Measurements from ENCODE around the gene PHIP. TPM values are rescaled to one million over a fixed set of nuclear protein-coding genes. Genes with fewer than 3 reads are reported as not detected.

PHIP gene
- total RNA-seq = 10 to 100 TPM; 19.3 to 34.2 (median 22.6) TPM
- long read RNA-seq, donor 1, full-length matches to known transcripts = 4 of 58 reads
- long read RNA-seq, donor 1, partial matches to known transcripts = 48 of 58 reads
- long read RNA-seq, donor 1, other reads (novel, unspliced or antisense) = 6 of 58 reads
- long read RNA-seq, donor 2, partial matches to known transcripts = 12 of 14 reads
- long read RNA-seq, donor 2, other reads (novel, unspliced or antisense) = 2 of 14 reads

DNA sequence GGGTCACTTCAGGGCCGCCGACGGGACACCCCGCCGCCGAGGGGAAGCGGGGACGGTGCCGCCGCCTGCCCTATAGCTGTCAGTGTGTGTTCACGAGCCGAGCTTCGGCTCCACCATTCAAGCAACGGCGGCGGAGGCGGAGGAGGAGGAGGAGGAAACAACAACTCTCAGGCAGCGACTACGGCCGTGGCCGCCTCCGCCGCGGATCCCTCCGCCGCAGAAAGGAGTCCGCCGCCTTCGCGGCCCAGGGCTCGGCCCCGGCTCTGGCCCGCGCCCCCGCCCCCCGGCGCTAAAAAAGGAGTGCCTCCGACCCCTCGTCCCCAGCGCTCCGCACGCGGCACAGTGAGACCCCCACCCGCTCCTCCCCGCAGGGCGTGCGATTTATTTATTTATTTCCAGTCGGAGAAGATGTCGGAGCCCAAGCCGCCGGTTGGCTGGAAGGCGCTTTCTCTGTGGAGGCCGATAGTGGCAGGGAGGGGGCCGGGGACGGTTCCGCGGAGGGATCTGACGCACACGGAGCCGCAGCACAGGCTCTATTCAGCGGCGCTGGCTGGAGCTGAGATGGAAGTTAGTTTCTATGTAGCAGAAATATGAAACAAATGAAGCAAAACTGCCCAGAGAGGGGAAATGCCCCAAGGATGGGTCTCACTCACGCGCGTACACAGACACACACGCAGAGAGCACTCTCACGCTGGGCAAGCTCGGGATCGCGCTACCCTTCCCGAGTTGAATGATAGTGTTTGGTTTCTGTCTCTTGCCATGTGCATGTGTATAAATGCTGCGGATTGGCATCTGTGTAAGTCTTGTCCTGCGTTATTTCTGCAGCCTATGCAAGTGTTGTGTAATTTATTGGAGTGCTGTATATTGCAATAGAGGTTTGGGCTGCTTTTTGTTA, at the start of gene PHIP:
Gene PHIP, minus strand, starts transcription at position 180 of the 895 bp plus-strand sequence. CDS start 186 bp downstream, outside the sequence.
- Histone ChIP-seq H3K4me3 (peak within 1 kb of the TSS; percentile 85), H3K4me1 (ENCODE audit: low read depth) (peaks cover 20% of the 10 kb centered on the region), H3K36me3 (ENCODE audit: low read depth) (no peaks in the 10 kb centered on the region), H3K9me3 (no peaks in the 10 kb centered on the region)
- TF ChIP-seq, protein P1, sequence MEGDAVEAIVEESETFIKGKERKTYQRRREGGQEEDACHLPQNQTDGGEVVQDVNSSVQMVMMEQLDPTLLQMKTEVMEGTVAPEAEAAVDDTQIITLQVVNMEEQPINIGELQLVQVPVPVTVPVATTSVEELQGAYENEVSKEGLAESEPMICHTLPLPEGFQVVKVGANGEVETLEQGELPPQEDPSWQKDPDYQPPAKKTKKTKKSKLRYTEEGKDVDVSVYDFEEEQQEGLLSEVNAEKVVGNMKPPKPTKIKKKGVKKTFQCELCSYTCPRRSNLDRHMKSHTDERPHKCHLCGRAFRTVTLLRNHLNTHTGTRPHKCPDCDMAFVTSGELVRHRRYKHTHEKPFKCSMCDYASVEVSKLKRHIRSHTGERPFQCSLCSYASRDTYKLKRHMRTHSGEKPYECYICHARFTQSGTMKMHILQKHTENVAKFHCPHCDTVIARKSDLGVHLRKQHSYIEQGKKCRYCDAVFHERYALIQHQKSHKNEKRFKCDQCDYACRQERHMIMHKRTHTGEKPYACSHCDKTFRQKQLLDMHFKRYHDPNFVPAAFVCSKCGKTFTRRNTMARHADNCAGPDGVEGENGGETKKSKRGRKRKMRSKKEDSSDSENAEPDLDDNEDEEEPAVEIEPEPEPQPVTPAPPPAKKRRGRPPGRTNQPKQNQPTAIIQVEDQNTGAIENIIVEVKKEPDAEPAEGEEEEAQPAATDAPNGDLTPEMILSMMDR (IDR thresholded peaks at IDR 0.05) = no peak
- DNase-seq (peak; percentile 94 to 95 (median 94)), ATAC-seq (peak; percentile 93)
- intact Hi-C loops (cut with DNase I, micrococcal nuclease) = loop anchor here in 1 of 2 donors (5.0 kb wide), 1 partner anchor 154 kb away; the partner anchor contains the start of gene HMGN3

DNA sequence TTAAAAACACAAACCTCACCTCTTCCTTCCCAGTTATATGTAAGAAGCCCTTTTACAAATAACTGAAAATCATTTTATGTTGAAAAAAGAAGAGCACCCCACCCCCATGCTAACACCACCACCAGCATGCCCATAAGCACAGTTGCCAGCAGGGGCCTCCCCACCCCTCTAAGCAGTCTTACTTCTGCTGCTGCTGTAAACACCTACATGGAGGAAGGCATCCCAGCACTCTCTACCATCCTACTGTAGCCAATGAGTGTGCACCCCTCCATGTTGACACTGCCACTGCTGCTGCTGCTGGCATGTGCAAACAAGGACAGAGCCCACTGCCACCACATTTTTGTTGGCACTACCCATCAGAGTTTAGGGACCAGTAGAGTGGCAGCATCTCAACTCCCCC, 49.6 kb upstream of the PHIP start:
- Histone ChIP-seq H3K4me1 (ENCODE audit: low read depth) (no peaks in the 10 kb centered on the region), H3K4me3 (no peak overlapping the region), H3K9me3 (no peaks in the 10 kb centered on the region), H3K36me3 (ENCODE audit: low read depth) (no peaks in the 10 kb centered on the region)
- TF ChIP-seq, protein P1 (IDR thresholded peaks at IDR 0.05) = no peak
- ATAC-seq = no peak
- no peak for DNase-seq
- intact Hi-C loops (cut with DNase I, micrococcal nuclease) = no loop called here

DNA sequence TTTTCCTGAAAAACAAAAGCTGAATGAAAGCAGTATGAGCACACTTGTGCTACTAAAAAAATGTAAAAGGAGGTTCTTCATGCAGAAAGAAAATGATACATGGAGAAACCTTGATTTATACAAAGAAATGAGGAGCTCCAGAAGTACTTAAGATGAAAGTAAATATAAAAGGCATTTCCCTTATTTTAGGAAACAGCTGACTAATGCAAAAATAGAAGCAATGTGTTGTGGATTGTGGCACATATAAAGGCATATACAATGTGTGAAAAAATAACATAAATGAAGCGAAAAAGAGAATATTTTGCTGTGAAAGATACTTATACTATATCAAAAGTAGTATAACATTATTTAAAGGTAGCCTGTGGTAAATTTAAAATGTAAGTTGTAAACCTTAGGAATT, 41.2 kb upstream of the PHIP start:
- no peaks in the 10 kb centered on the region for H3K4me1 ChIP-seq (ENCODE audit: low read depth)
- TF ChIP-seq, protein P1 (IDR thresholded peaks at IDR 0.05) = no peak
- ATAC-seq (no peak), DNase-seq (no peak)
- H3K36me3 ChIP-seq (ENCODE audit: low read depth) = no peaks in the 10 kb centered on the region
- intact Hi-C loops (cut with DNase I, micrococcal nuclease) = no loop called here
- H3K9me3 ChIP-seq = no peaks in the 10 kb centered on the region
- no peak overlapping the region for H3K4me3 ChIP-seq

DNA sequence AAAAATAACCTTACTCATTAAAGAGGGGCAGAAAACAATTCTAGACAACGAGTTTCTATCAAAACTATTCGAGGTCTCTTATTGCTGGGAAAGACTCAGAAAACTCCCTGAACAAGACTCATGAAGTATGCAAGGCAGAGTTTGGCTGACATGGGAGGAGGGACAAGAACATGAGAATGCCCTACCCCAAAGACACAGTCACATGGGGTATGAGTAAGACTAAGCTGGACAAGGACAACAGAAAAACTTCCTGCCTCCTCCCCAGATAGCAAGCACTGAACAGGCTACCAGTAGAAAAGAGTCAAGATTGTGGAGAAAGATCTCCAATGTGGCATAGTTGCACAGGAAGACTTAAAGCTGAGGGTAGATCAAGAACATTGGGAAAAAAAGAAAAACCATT, 39.7 kb upstream of the PHIP start:
- DNase-seq (no peak), ATAC-seq (no peak)
- Histone ChIP-seq H3K9me3 (no peaks in the 10 kb centered on the region), H3K4me3 (no peak overlapping the region), H3K4me1 (ENCODE audit: low read depth) (no peaks in the 10 kb centered on the region), H3K36me3 (ENCODE audit: low read depth) (no peaks in the 10 kb centered on the region)
- intact Hi-C loops (cut with DNase I, micrococcal nuclease) = no loop called here
- TF ChIP-seq, protein P1 (IDR thresholded peaks at IDR 0.05) = no peak

DNA sequence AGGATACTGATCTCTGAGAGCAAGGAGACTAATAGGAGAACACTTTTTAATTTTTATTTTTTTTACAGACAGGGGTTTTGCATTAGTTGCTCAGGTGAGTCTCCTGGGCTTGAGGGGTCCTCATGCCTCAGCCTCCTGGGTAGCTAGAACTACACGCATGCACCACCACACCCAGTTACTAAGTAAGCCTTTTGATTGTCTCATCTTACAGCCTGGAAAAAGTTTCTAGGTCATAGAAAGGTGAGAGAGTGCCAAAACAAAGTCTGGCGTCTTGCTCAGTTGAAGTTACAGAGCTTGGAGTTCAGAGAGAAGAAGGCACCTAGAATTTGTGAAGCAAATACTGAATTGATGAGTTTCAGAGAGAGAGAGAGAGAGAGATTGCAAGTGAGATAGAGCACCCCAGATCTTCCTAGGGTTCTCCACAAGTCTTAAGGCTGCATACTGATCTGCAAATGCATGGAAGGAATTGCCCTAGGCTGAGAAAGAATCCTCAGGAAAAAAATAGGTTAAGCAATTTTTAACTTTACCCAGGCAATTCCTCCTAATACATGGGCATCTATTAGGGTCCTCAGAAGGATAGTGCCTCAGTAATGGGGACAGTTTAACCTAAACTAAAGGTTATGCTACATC, 37.6 kb upstream of the PHIP start:
- Histone ChIP-seq H3K4me1 (ENCODE audit: low read depth) (no peaks in the 10 kb centered on the region), H3K36me3 (ENCODE audit: low read depth) (no peaks in the 10 kb centered on the region), H3K4me3 (no peak overlapping the region), H3K9me3 (no peaks in the 10 kb centered on the region)
- intact Hi-C loops (cut with DNase I, micrococcal nuclease) = no loop called here
- TF ChIP-seq, protein P1 (IDR thresholded peaks at IDR 0.05) = no peak
- no peak for DNase-seq
- ATAC-seq = no peak

Data from mucosa of descending colon (tissue), 3 donors.